Neural progenitor cell (in vitro differentiated cells): ENCODE measurements around the gene IPCEF1. TPM values are rescaled to one million over a fixed set of nuclear protein-coding genes. Genes with fewer than 3 reads are reported as not detected.

Experiments
- DNase-seq: peaks from one replicate; pipeline ENCODE4 v3.0.0-alpha.2; 2016; ENCODE audit warnings: low spot score
- H2AFZ ChIP-seq: fragments of 200-600 bp; sonication (generic); replicated peaks from 2 replicates; pipeline ENCODE4 v1.6.1; 2016; ENCODE audit warnings: antibody characterized with exemption
- H3F3A ChIP-seq: fragments of 200-600 bp; sonication (generic); 2 replicates; pipeline ENCODE4 v1.6.1; 2016; ENCODE audit warnings: antibody characterized with exemption, low read depth
- H3K27ac ChIP-seq: fragments of 200-600 bp; sonication (generic); 2 replicates; pipeline ENCODE4 v1.5.1; 2016; ENCODE audit warnings: mild to moderate bottlenecking
- H3K27me3 ChIP-seq: fragments of 200-600 bp; sonication (generic); 2 replicates; pipeline ENCODE4 v1.6.1; 2016; ENCODE audit warnings: mild to moderate bottlenecking, moderate library complexity
- H3K36me3 ChIP-seq: fragments of 200-600 bp; sonication (generic); 2 replicates; pipeline ENCODE4 v1.5.1; 2016
- H3K4me1 ChIP-seq: fragments of 200-600 bp; sonication (generic); 2 replicates; pipeline ENCODE4 v1.6.1; 2016; ENCODE audit warnings: mixed run types
- H3K4me2 ChIP-seq: fragments of 200-600 bp; sonication (generic); 2 replicates; pipeline ENCODE4 v1.6.1; 2016
- H3K4me3 ChIP-seq: fragments of 200-600 bp; sonication (generic); 2 replicates; pipeline ENCODE4 v1.5.1; 2016
- H3K79me2 ChIP-seq: fragments of 200-600 bp; sonication (generic); 2 replicates; pipeline ENCODE4 v1.6.1; 2016; ENCODE audit warnings: low read depth
- H3K9ac ChIP-seq: fragments of 200-600 bp; sonication (generic); 2 replicates; pipeline ENCODE4 v1.6.1; 2016
- H3K9me3 ChIP-seq: fragments of 200-600 bp; sonication (generic); 2 replicates; pipeline ENCODE4 v1.5.1; 2016; ENCODE audit warnings: low read depth
- H4K20me1 ChIP-seq: fragments of 200-600 bp; sonication (generic); 2 replicates; pipeline ENCODE4 v1.6.1; 2016; ENCODE audit warnings: low read depth
- H3K27ac Mint-ChIP-seq: 3 replicates; pipeline ENCODE4 v1.8.0; 2021; ENCODE audit warnings: mixed read lengths
- H3K27me3 Mint-ChIP-seq: 2 replicates; pipeline ENCODE4 v1.8.0; 2022; ENCODE audit warnings: low read depth, mild to moderate bottlenecking, inconsistent platforms, moderate library complexity, mixed read lengths; ENCODE audit not compliant: insufficient read depth
- H3K36me3 Mint-ChIP-seq: 3 replicates; pipeline ENCODE4 v1.8.0; 2021; ENCODE audit warnings: mixed read lengths
- H3K4me1 Mint-ChIP-seq: 3 replicates; pipeline ENCODE4 v1.8.0; 2021; ENCODE audit warnings: mixed read lengths
- H3K4me3 Mint-ChIP-seq: 3 replicates; pipeline ENCODE4 v1.8.0; 2021; ENCODE audit warnings: mild to moderate bottlenecking, moderate library complexity, mixed read lengths
- H3K9me3 Mint-ChIP-seq: 3 replicates; pipeline ENCODE4 v1.8.0; 2020; ENCODE audit warnings: mixed read lengths
- EZH2 ChIP-seq: fragments of 200-600 bp; sonication (generic); IDR thresholded peaks from 2 replicates; pipeline ENCODE4 v1.6.1; 2017; ENCODE audit warnings: antibody characterized with exemption, mild to moderate bottlenecking, moderate library complexity
- EZH2phosphoT487 ChIP-seq: fragments of 200-600 bp; sonication (generic); IDR thresholded peaks from 2 replicates; pipeline ENCODE4 v1.6.1; 2017; ENCODE audit warnings: antibody characterized with exemption
- total RNA-seq: library from RNA; depleted of rRNA; stranded (reverse); fragments of >200 nt; gene quantifications from 2 replicates; pipeline ENCODE4 v1.2.3, GENCODE V29; 2015; ENCODE audit warnings: low replicate concordance
- TF ChIP-seq, protein P1 (sequence below): fragments of 200-600 bp; sonication (generic); IDR thresholded peaks from 2 replicates; pipeline ENCODE4 v1.5.1; 2017; ENCODE audit warnings: antibody characterized with exemption, mild to moderate bottlenecking

The IPCEF1 gene
- total RNA-seq, 1 donor from 2014 or later: 0.13 TPM

DNA sequence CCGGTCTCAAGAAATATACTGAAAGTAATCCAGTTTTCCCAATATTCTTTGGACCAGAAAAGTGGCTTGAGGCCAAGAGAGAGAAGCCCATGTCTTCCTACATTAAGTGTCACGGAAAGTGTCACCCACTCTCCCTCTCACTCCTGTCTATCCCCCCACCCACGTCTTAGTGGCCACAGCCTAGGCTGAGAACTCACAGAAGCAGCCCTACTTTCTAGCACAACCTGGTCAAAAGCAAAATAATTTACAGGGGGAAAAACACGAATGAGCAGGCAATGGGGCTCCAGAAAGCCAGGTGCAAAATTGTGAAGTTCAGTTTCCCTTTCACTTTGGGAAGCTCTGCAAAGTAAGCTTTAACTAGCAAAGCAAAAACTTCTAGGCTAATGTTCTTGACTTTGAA, 199.5 kb downstream of the IPCEF1 start:
- Mint-ChIP-seq H3K36me3 (no peaks in the 10 kb centered on the region), H3K27ac (no peak overlapping the region)
- no peaks in the 10 kb centered on the region for H3K79me2 ChIP-seq

DNA sequence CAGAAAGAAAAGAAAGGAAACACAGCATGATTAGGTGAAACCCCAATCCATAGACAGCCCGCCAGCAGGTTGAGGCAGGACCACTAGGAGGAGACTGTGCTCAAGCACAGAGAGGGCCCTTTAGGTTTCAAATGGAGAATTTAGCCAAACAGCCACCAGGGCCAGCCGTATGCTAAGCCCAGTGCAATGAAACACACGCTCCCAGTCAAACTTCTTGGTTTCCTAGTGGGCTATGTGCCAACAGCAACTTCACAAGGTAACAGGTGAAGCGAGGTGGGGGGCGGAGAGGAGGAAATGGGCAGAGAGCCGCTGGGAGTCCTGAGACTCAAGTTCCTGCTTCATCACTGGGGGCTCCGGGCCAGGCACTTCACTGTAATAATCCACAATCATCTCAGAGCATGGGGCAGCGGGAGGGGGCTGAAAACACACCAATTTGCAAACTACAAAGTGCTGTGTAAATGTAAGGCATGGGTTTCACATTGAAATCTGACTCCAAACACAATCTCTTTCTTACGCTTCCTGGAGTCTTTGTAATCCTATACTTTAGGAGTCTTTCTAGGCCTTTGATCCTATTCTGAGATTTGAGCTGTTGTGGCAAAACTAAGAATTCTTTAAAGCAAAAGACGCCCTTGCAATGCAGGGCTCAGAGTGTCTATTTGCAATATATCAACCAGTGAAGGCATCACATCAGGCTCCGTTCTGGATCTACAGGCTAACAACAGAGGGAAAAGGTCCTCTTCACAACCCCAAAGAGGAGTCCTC, 200.3 kb downstream of the IPCEF1 start:
- Mint-ChIP-seq H3K36me3 (no peaks in the 10 kb centered on the region), H3K27ac (peak overlapping the region; percentile 78), H3K4me1 (peaks cover 10% of the 10 kb centered on the region), H3K4me3 (no peak overlapping the region), H3K27me3 (peaks cover 2% of the 10 kb centered on the region), H3K9me3 (peaks cover 3% of the 10 kb centered on the region)
- no peak overlapping the region for H3K9ac ChIP-seq
- no peaks in the 10 kb centered on the region for H3K36me3 ChIP-seq
- no peak overlapping the region for H3K4me3 ChIP-seq
- H3K79me2 ChIP-seq: no peaks in the 10 kb centered on the region
- no peaks in the 10 kb centered on the region for H3K27me3 ChIP-seq
- H2AFZ ChIP-seq: peak overlapping the region; percentile 33
- DNase-seq: peak; percentile 58
- no peaks in the 10 kb centered on the region for H3F3A ChIP-seq
- H3K27ac ChIP-seq: no peak overlapping the region
- no peaks in the 10 kb centered on the region for H3K9me3 ChIP-seq
- peaks cover 7% of the 10 kb centered on the region for H3K4me1 ChIP-seq
- no peak for TF ChIP-seq EZH2
- TF ChIP-seq, protein P1, sequence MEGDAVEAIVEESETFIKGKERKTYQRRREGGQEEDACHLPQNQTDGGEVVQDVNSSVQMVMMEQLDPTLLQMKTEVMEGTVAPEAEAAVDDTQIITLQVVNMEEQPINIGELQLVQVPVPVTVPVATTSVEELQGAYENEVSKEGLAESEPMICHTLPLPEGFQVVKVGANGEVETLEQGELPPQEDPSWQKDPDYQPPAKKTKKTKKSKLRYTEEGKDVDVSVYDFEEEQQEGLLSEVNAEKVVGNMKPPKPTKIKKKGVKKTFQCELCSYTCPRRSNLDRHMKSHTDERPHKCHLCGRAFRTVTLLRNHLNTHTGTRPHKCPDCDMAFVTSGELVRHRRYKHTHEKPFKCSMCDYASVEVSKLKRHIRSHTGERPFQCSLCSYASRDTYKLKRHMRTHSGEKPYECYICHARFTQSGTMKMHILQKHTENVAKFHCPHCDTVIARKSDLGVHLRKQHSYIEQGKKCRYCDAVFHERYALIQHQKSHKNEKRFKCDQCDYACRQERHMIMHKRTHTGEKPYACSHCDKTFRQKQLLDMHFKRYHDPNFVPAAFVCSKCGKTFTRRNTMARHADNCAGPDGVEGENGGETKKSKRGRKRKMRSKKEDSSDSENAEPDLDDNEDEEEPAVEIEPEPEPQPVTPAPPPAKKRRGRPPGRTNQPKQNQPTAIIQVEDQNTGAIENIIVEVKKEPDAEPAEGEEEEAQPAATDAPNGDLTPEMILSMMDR: peak; percentile 68
- no peak overlapping the region for H3K4me2 ChIP-seq
- H4K20me1 ChIP-seq: no peaks in the 10 kb centered on the region

More for the DNA sequence above, 199.5 kb downstream of the IPCEF1 start:
- Histone ChIP-seq H3K36me3 (no peaks in the 10 kb centered on the region), H3K9me3 (no peaks in the 10 kb centered on the region), H3K4me1 (peaks cover 7% of the 10 kb centered on the region), H3K27ac (no peak overlapping the region), H3K27me3 (no peaks in the 10 kb centered on the region), H3K9ac (no peak overlapping the region), H3K4me2 (no peak overlapping the region), H4K20me1 (no peaks in the 10 kb centered on the region), H2AFZ (peak overlapping the region; percentile 33), H3K4me3 (no peak overlapping the region), H3F3A (no peaks in the 10 kb centered on the region)
- no peak for DNase-seq
- Mint-ChIP-seq H3K4me1 (peaks cover 10% of the 10 kb centered on the region), H3K27me3 (peaks cover 2% of the 10 kb centered on the region), H3K9me3 (peaks cover 3% of the 10 kb centered on the region), H3K4me3 (no peak overlapping the region)
- TF ChIP-seq EZH2: no peak
- TF ChIP-seq EZH2phosphoT487: no peak
- TF ChIP-seq, protein P1: no peak

DNA sequence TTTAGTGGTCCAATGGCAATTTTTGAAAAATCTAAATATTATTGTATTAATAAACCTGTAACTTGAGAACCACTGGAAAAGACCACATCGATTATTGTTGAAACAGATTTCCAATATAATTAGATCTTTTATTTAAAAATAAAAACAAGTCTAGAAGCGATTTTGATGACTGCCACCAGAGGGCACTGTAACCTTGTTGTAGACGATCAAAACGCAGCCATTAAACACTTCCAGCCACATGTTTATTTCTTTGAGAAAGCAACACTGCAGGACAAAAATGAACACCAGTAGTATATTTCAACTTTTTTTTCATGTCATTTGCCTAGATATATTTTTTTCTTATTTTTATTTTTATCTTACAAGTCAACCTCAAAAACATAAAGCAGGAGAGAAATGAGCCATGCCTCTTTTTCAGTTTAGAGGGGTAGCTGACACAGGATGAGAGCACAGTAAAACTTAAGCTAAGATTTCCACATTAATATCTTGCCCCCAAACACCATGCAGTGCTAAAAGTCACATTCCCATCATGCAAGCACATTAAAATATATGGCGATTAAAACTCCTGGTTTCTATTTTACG, 202.1 kb downstream of the IPCEF1 start:
- Histone ChIP-seq H3K9me3 (no peaks in the 10 kb centered on the region), H3K4me3 (no peak overlapping the region), H3K36me3 (no peaks in the 10 kb centered on the region), H2AFZ (no peak overlapping the region), H3K4me2 (no peak overlapping the region), H3K79me2 (no peaks in the 10 kb centered on the region), H3K9ac (no peak overlapping the region), H3K4me1 (peaks cover 7% of the 10 kb centered on the region), H4K20me1 (no peaks in the 10 kb centered on the region), H3F3A (no peaks in the 10 kb centered on the region), H3K27me3 (no peaks in the 10 kb centered on the region), H3K27ac (no peak overlapping the region)
- TF ChIP-seq, protein P1: peak; percentile 84
- TF ChIP-seq EZH2: no peak
- Mint-ChIP-seq H3K4me1 (peaks cover 10% of the 10 kb centered on the region), H3K4me3 (no peak overlapping the region), H3K36me3 (no peaks in the 10 kb centered on the region), H3K27ac (no peak overlapping the region), H3K9me3 (peaks cover 4% of the 10 kb centered on the region), H3K27me3 (peaks cover 4% of the 10 kb centered on the region)
- peak; percentile 77 for DNase-seq
